Stimulated activated naive CD4-positive, alpha-beta T cell (primary cell): ENCODE data around the gene MT1A.

Experiments
- DNase-seq, 6 experiments: peaks; one replicate each; lab custom pipeline; 2025; lab: John Stamatoyannopoulos, UW

MT1A gene

GRCh38 chr16:56679078-56679730, 40.7 kb downstream of the MT1A start:
- DNase-seq = no peak

GRCh38 chr16:56679818-56680217, 41.4 kb downstream of the MT1A start:
- no peak for DNase-seq

GRCh38 chr16:56681939-56682702, 43.7 kb downstream of the MT1A start, which contains the start of gene MT1X:
Gene MT1X (plus strand): TSS chr16:56682470. CDS start chr16:56682541, 71 bp downstream.
- peak; percentile 76 to 93 (median 80) for DNase-seq

GRCh38 chr16:56682703-56683397, 44.4 kb downstream of the MT1A start:
- peak in 1 of 6 experiments; percentile 45 for DNase-seq

- no peak for DNase-seq
Observed at GRCh38 chr16:56683424-56684172, 45.1 kb downstream of the MT1A start.

GRCh38 chr16:56684256-56684925, 45.9 kb downstream of the MT1A start:
- DNase-seq = no peak

- DNase-seq = no peak
Observed at GRCh38 chr16:56684926-56685590, 46.6 kb downstream of the MT1A start.

- DNase-seq = no peak
Observed at GRCh38 chr16:56686758-56687157, 48.3 kb downstream of the MT1A start.

GRCh38 chr16:56688762-56689161, 50.3 kb downstream of the MT1A start:
- no peak for DNase-seq

GRCh38 chr16:56689171-56689570, 50.7 kb downstream of the MT1A start:
- no peak for DNase-seq
